CD4-positive, alpha-beta T cell (primary cell): ENCODE measurements around the gene NCL. TPM values are rescaled to one million over a fixed set of nuclear protein-coding genes. Genes with fewer than 3 reads are reported as not detected.

Experiments used
- ATAC-seq: fragments of 200-7000 bp; cut with Tn5 transposase; one replicate; pipeline ENCODE4 v1.10.0; 2022; ENCODE audit warnings: mild to moderate bottlenecking; ENCODE audit not compliant: poor library complexity
- CTCF ChIA-PET: fragments of 350-600 bp; sonication (Branson Sonifier 250); formaldehyde crosslinking; loops from one replicate; lab custom pipeline; 2021; ENCODE audit warnings: antibody characterized with exemption, inconsistent platforms; lab: Charles Lee
- POLR2A ChIA-PET: fragments of 350-600 bp; sonication (Branson Sonifier 250); formaldehyde crosslinking; loops from one replicate; lab custom pipeline; 2021; ENCODE audit warnings: antibody characterized with exemption, inconsistent platforms; lab: Charles Lee
- DNase-seq, 14 experiments: peaks; one replicate each; pipeline ENCODE4 v3.0.0-alpha.2; 2013 to 2020; ENCODE audit warnings: mixed read lengths in 2 of 14
- H3K27ac ChIP-seq, 2 donors: one replicate each; pipeline versions ENCODE4 v1.5.1 to v1.7.0; 2013; ENCODE audit warnings: low read length in 2 of 2, low read depth in 1 of 2, mild to moderate bottlenecking in 1 of 2
- H3K27me3 ChIP-seq, 2 experiments: 1 replicate in 1 of 2; 2 replicates in 1 of 2; pipeline versions ENCODE4 v1.6.1 to v1.7.0; 2013; ENCODE audit warnings: low read length in 2 of 2, control low read depth in 1 of 2, mild to moderate bottlenecking in 1 of 2, moderate library complexity in 1 of 2; ENCODE audit not compliant: insufficient read depth in 2 of 2, control insufficient read depth in 1 of 2
- H3K36me3 ChIP-seq: one replicate; pipeline ENCODE4 v1.6.1; 2013; ENCODE audit warnings: low read length, control low read depth; ENCODE audit not compliant: insufficient read depth
- H3K4me1 ChIP-seq: one replicate; pipeline ENCODE4 v1.6.1; 2013; ENCODE audit warnings: low read length, control low read depth; ENCODE audit not compliant: insufficient read depth
- H3K4me3 ChIP-seq: one replicate; pipeline ENCODE4 v1.5.1; 2013; ENCODE audit warnings: mild to moderate bottlenecking, low read length, moderate library complexity
- H3K9me3 ChIP-seq, 2 experiments: 1 replicate in 1 of 2; 2 replicates in 1 of 2; pipeline versions ENCODE4 v1.6.1 to v1.7.0; 2013; ENCODE audit warnings: low read length in 2 of 2, mild to moderate bottlenecking in 2 of 2, control low read depth in 1 of 2, moderate library complexity in 1 of 2; ENCODE audit not compliant: control insufficient read depth in 1 of 2, insufficient read depth in 1 of 2
- H3K27ac Mint-ChIP-seq: one replicate; pipeline ENCODE4 v1.8.0; 2020; ENCODE audit warnings: mixed read lengths
- H3K27me3 Mint-ChIP-seq: one replicate; pipeline ENCODE4 v1.8.0; 2021; ENCODE audit warnings: mixed read lengths
- H3K36me3 Mint-ChIP-seq: one replicate; pipeline ENCODE4 v1.8.0; 2021; ENCODE audit warnings: low read depth, mixed read lengths
- H3K4me1 Mint-ChIP-seq: one replicate; pipeline ENCODE4 v1.8.0; 2021; ENCODE audit warnings: low read depth, mixed read lengths
- H3K4me3 Mint-ChIP-seq: one replicate; pipeline ENCODE4 v1.8.0; 2020; ENCODE audit warnings: mild to moderate bottlenecking, mixed read lengths
- H3K9me3 Mint-ChIP-seq: one replicate; pipeline ENCODE4 v1.8.0; 2020; ENCODE audit warnings: mixed read lengths
- CTCF ChIP-seq: fragments of 200-600 bp; IDR thresholded peaks from one replicate; pipeline ENCODE4 v1.8.0; 2022; ENCODE audit warnings: antibody characterized with exemption, mild to moderate bottlenecking
- intact Hi-C, 2 experiments: fragments of 100-400 bp; cut with DNase I in 1 of 2; cut with micrococcal nuclease in 1 of 2; formaldehyde crosslinking; loops; one replicate each; pipeline versions ENCODE4 v1.15.1 to v1.9.0; 2023 to 2025; cut with DNase I, micrococcal nuclease
- total RNA-seq, 174 experiments: library from RNA in 2 of 174; stranded (reverse) in 2 of 174; gene quantifications; one replicate each; pipeline ENCODE4 v1.2.3 and lab custom pipeline; 2021 to 2026

NCL gene
- total RNA-seq, 2 experiments from 2014 or later, result 387 to 395 TPM

GRCh38 chr2:231422056-231422455 is 42.2 kb downstream of the NCL start:
- no peak overlapping the region for H3K27ac ChIP-seq
- H3K36me3 Mint-ChIP-seq, result no peaks in the 10 kb centered on the region
- H3K4me3 ChIP-seq, result no peak overlapping the region
- TF ChIP-seq CTCF, result no peak
- no peaks in the 10 kb centered on the region for H3K9me3 Mint-ChIP-seq
- ATAC-seq (no peak), DNase-seq (no peak)
- no peaks in the 10 kb centered on the region for H3K9me3 ChIP-seq
- H3K27ac Mint-ChIP-seq, result no peak overlapping the region
- no peak overlapping the region for H3K4me3 Mint-ChIP-seq
- peaks cover 4% of the 10 kb centered on the region for H3K27me3 Mint-ChIP-seq
- H3K4me1 Mint-ChIP-seq, result peaks cover 14% of the 10 kb centered on the region
- no peaks in the 10 kb centered on the region for H3K27me3 ChIP-seq
- ChIA-PET CTCF (no interaction called here), POLR2A (no interaction called here)
- no peaks in the 10 kb centered on the region for H3K36me3 ChIP-seq
- intact Hi-C loops, result no loop called here
- peaks cover 14% of the 10 kb centered on the region for H3K4me1 ChIP-seq

- ChIA-PET POLR2A (no interaction called here), CTCF (no interaction called here)
- Mint-ChIP-seq H3K27ac (no peak overlapping the region), H3K4me1 (peaks cover 5% of the 10 kb centered on the region), H3K27me3 (peaks cover 4% of the 10 kb centered on the region), H3K9me3 (no peaks in the 10 kb centered on the region), H3K36me3 (no peaks in the 10 kb centered on the region), H3K4me3 (no peak overlapping the region)
- intact Hi-C loops, result no loop called here
- no peak overlapping the region for H3K4me3 ChIP-seq
- no peaks in the 10 kb centered on the region for H3K36me3 ChIP-seq
- no peak for DNase-seq
- no peaks in the 10 kb centered on the region for H3K27me3 ChIP-seq
- no peaks in the 10 kb centered on the region for H3K9me3 ChIP-seq
- H3K4me1 ChIP-seq, result peaks cover 8% of the 10 kb centered on the region
- TF ChIP-seq CTCF, result no peak
- H3K27ac ChIP-seq, result no peak overlapping the region
- ATAC-seq, result no peak
These were observed 43.2 kb downstream of the NCL start for GRCh38 chr2:231421051-231421580.

GRCh38 chr2:231418820-231419640 is 45.3 kb downstream of the NCL start:
- H3K27me3 ChIP-seq, result peaks cover 8 to 9% of the 10 kb centered on the region in 2 experiments
- no peak overlapping the region for H3K4me3 Mint-ChIP-seq
- no peaks in the 10 kb centered on the region for H3K9me3 ChIP-seq
- H3K9me3 Mint-ChIP-seq, result no peaks in the 10 kb centered on the region
- TF ChIP-seq CTCF, result no peak
- DNase-seq (no peak), ATAC-seq (no peak)
- no peak overlapping the region for H3K27ac Mint-ChIP-seq
- H3K4me1 Mint-ChIP-seq, result no peaks in the 10 kb centered on the region
- POLR2A ChIA-PET, result no interaction called here
- no peak overlapping the region for H3K27ac ChIP-seq
- H3K4me1 ChIP-seq, result no peaks in the 10 kb centered on the region
- H3K27me3 Mint-ChIP-seq, result peaks cover 21% of the 10 kb centered on the region
- CTCF ChIA-PET, result no interaction called here
- H3K4me3 ChIP-seq, result no peak overlapping the region
- H3K36me3 ChIP-seq, result no peaks in the 10 kb centered on the region
- H3K36me3 Mint-ChIP-seq, result no peaks in the 10 kb centered on the region
- intact Hi-C loops, result loop anchor here in 1 of 2 experiments (10.0 kb wide), 1 partner anchor 1074 kb away; no protein-coding TSS in a partner anchor
